ACC112 (cell line): ENCODE results near the gene SLIT3.

Experiments used
- H2AFZ ChIP-seq: fragments of 200-600 bp; sonication (generic); one replicate; pipeline ENCODE4 v1.6.0; 2017; ENCODE audit warnings: antibody characterized with exemption, low read length; ENCODE audit not compliant: unreplicated experiment
- H3K27ac ChIP-seq: fragments of 200-600 bp; sonication (generic); 2 replicates; pipeline ENCODE4 v1.5.1; 2014; ENCODE audit warnings: low read depth, mild to moderate bottlenecking, antibody characterized with exemption, low read length, moderate library complexity
- H3K27me3 ChIP-seq: fragments of 200-600 bp; sonication (generic); 2 replicates; pipeline ENCODE4 v1.6.1; 2014; ENCODE audit warnings: mild to moderate bottlenecking, antibody characterized with exemption, low read length, moderate library complexity, mixed read lengths; ENCODE audit not compliant: insufficient read depth
- H3K36me3 ChIP-seq: fragments of 200-600 bp; sonication (generic); 2 replicates; pipeline ENCODE4 v1.6.1; 2016; ENCODE audit warnings: mild to moderate bottlenecking, antibody characterized with exemption, low read length, moderate library complexity, mixed read lengths; ENCODE audit not compliant: insufficient read depth
- H3K4me1 ChIP-seq: fragments of 200-600 bp; sonication (generic); one replicate; pipeline ENCODE4 v1.6.1; 2016; ENCODE audit warnings: low read length, mixed read lengths; ENCODE audit not compliant: insufficient read depth, unreplicated experiment, control insufficient read depth
- H3K4me3 ChIP-seq: fragments of 200-600 bp; sonication (generic); 2 replicates; pipeline ENCODE4 v1.5.1; 2014; ENCODE audit warnings: mild to moderate bottlenecking, low read depth, low read length
- H3K79me2 ChIP-seq: fragments of 200-600 bp; sonication (generic); one replicate; pipeline ENCODE4 v1.6.0; 2016; ENCODE audit warnings: low read length; ENCODE audit not compliant: control insufficient read depth, unreplicated experiment, insufficient read depth

The SLIT3 gene

DNA sequence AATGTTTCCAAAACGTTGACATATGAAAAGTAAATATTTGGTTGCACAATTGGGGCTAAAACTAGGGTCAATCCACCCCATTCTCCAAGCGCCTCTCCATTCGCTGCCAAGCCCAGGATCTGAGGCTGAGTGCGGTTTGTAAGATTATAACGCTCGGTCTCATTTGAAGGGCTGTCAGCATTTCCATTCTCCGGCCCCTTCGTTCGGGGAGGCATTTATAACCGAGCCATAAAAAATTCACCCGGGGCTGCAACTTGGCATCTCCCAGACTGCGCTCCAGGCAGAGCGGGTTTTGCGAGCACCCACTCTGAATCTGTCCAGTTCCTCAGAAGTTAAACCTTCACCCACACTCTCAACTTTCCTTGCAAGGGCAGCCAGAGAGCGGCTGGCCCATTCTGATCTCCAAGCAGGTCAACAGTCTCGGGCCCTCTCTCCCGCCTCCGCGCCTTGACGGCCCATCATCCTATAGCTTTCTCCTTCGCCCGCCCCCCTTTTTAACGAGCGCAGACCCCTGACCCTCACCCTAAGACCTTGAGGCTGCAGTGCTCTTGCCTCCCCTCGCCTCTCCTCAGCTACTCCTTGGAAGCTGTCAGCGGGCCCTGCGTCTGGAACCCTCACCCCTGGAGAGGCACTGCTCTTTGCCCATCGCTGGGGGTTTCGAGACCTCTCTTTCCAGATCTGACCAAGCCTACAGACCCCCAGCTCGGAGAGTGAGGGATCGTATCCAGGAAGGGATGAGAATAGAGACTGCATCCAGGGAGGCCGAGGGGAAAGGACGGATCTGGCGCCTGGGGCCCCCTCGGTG, 1.1 kb downstream of the SLIT3 start:
- Histone ChIP-seq H3K79me2 (no peaks in the 10 kb centered on the region), H3K4me3 (peak overlapping the region; percentile 82), H3K36me3 (no peaks in the 10 kb centered on the region), H2AFZ (peak overlapping the region; percentile 83), H3K27ac (no peak overlapping the region), H3K27me3 (peaks cover 11% of the 10 kb centered on the region; the same call in 1 of the 2 replicates), H3K4me1 (peaks cover 28% of the 10 kb centered on the region)

DNA sequence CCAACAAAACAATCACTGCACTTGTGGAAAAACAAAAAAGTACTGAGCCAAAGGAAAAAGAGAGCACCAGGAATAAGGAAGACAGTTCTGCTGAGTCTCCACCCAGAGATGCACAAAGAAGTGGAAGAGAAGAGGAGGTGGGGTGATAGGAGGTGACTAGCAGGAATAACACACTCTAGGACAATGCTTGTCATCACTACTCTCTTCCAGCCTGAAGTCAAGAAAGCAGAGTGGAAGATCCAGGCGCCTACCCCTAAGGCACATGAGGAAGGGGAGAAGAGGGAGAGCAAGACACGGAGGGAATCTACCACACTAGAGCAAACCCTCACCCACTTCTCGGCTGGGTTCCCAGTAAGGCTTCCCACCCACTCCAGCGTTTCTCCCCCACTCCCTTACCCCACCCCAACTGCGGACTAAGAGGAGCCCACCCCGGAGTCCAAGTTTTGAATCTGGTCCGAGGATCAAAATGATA, 1.7 kb downstream of the SLIT3 start:
- Histone ChIP-seq H3K4me1 (peaks cover 28% of the 10 kb centered on the region), H3K79me2 (no peaks in the 10 kb centered on the region), H3K27me3 (peaks cover 5% of the 10 kb centered on the region; the same call in 1 of the 2 replicates), H2AFZ (peak overlapping the region; percentile 53), H3K27ac (no peak overlapping the region), H3K36me3 (no peaks in the 10 kb centered on the region), H3K4me3 (peak overlapping the region; percentile 82)

GRCh38 chr5:169298193-169298592, 2.7 kb downstream of the SLIT3 start:
- H3K4me3 ChIP-seq: no peak overlapping the region
- H3K27me3 ChIP-seq: no peaks in the 10 kb centered on the region
- no peaks in the 10 kb centered on the region for H3K36me3 ChIP-seq
- H3K4me1 ChIP-seq: peaks cover 28% of the 10 kb centered on the region
- no peak overlapping the region for H2AFZ ChIP-seq
- no peak overlapping the region for H3K27ac ChIP-seq
- no peaks in the 10 kb centered on the region for H3K79me2 ChIP-seq

- no peaks in the 10 kb centered on the region for H3K36me3 ChIP-seq
- no peak overlapping the region for H3K4me3 ChIP-seq
- H2AFZ ChIP-seq: no peak overlapping the region
- no peaks in the 10 kb centered on the region for H3K79me2 ChIP-seq
- H3K4me1 ChIP-seq: peaks cover 27% of the 10 kb centered on the region
- H3K27me3 ChIP-seq: no peaks in the 10 kb centered on the region
- H3K27ac ChIP-seq: no peak overlapping the region
Measured at GRCh38 chr5:169296419-169297143, 4.4 kb downstream of the SLIT3 start.

GRCh38 chr5:169295306-169295705, 5.6 kb downstream of the SLIT3 start:
- H3K4me3 ChIP-seq: no peak overlapping the region
- H3K4me1 ChIP-seq: peaks cover 23% of the 10 kb centered on the region
- H3K27me3 ChIP-seq: no peaks in the 10 kb centered on the region
- no peak overlapping the region for H2AFZ ChIP-seq
- H3K79me2 ChIP-seq: no peaks in the 10 kb centered on the region
- H3K36me3 ChIP-seq: no peaks in the 10 kb centered on the region
- H3K27ac ChIP-seq: no peak overlapping the region

DNA sequence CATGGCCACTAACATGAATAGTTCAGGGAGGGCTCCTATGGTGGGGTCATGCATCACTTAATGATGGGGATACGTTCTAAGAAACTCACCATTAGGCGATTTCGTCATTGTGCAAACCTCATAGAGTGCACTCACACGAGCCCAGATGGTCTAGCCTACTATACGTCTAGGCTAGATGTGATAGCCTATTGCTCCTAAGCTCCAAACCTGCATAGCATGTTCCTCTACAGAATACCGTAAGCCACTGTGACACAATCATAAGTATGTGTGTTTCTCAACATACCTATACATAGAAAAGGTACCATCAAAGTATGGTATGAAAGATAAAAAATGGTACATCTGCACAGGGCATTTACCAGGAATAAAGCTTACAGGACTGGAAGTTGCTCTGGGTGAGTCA, 6.3 kb downstream of the SLIT3 start:
- Histone ChIP-seq H2AFZ (no peak overlapping the region), H3K4me3 (no peak overlapping the region), H3K4me1 (peaks cover 23% of the 10 kb centered on the region), H3K27me3 (no peaks in the 10 kb centered on the region), H3K36me3 (no peaks in the 10 kb centered on the region), H3K79me2 (no peaks in the 10 kb centered on the region), H3K27ac (no peak overlapping the region)

DNA sequence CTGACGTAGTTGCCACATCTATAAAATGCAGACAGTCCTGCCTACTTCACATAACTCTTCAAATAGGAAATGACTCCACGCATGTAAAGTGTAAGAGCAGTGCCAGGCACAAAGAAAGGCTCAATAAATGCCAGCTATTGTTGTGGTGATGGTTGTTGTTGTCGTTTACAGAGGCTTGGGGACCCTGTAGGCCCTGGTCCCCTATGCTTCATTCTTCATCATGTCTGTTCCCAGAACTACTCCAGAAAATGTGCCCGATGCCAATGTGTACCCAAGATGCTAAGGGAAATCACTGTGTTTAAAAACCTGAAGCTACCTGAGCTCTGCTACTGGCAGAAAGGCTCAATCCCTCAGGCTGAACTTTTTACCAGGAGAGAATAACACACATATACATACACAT, 9.1 kb downstream of the SLIT3 start:
- no peaks in the 10 kb centered on the region for H3K79me2 ChIP-seq
- no peak overlapping the region for H2AFZ ChIP-seq
- no peak overlapping the region for H3K4me3 ChIP-seq
- H3K4me1 ChIP-seq: peaks cover 8% of the 10 kb centered on the region
- H3K36me3 ChIP-seq: no peaks in the 10 kb centered on the region
- H3K27ac ChIP-seq: no peak overlapping the region
- no peaks in the 10 kb centered on the region for H3K27me3 ChIP-seq

- no peaks in the 10 kb centered on the region for H3K79me2 ChIP-seq
- no peaks in the 10 kb centered on the region for H3K36me3 ChIP-seq
- H3K27me3 ChIP-seq: no peaks in the 10 kb centered on the region
- no peaks in the 10 kb centered on the region for H3K4me1 ChIP-seq
- H3K4me3 ChIP-seq: no peak overlapping the region
- H2AFZ ChIP-seq: no peak overlapping the region
- H3K27ac ChIP-seq: no peak overlapping the region
Measured at GRCh38 chr5:169290895-169291294, 10.0 kb downstream of the SLIT3 start.

- Histone ChIP-seq H2AFZ (no peak overlapping the region), H3K4me1 (no peaks in the 10 kb centered on the region), H3K79me2 (no peaks in the 10 kb centered on the region), H3K27me3 (no peaks in the 10 kb centered on the region), H3K27ac (no peak overlapping the region), H3K4me3 (no peak overlapping the region), H3K36me3 (no peaks in the 10 kb centered on the region)
Measured at GRCh38 chr5:169289520-169289919, 11.4 kb downstream of the SLIT3 start.

DNA sequence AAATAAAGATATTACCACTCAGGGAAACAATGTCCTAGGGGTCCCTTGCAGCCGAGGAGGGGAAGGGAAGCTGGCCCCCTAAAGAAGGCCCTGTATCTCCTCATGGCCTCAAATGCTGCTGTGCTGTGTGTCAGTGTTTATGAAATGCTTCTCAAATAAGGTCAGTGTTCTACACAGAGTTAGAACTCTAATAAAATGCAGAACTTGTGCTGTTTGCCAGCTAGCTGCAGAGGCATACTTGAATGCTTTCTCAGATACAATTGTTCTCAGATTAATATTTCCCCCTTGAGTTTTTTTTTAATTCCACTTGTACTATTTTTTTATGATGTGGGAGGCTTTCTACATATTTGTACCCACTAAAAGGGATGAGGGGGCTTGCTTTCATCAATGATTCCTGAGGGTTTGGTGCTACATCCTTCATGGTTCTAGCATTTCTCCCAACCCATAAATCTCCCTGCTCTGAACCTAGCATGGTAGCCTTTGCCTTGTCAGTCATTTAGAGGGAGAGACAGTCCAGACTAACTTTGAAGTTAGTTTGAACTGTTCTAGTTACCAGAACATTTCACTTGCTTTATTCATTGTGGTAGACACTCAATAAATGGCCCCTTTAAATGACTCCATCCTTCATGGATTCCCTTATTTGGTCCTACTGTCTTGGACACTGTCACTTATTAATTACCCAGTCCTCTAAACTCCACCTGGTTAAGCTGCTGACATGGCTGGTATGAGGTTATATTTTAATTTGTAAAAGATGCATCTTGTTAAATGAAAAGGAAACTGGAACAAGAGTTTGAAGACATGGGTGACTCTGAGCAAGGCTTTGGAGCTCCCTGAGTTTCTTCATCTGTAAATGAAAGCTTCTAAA, 12.6 kb downstream of the SLIT3 start:
- no peaks in the 10 kb centered on the region for H3K79me2 ChIP-seq
- no peak overlapping the region for H2AFZ ChIP-seq
- H3K4me1 ChIP-seq: no peaks in the 10 kb centered on the region
- no peak overlapping the region for H3K4me3 ChIP-seq
- no peak overlapping the region for H3K27ac ChIP-seq
- H3K36me3 ChIP-seq: no peaks in the 10 kb centered on the region
- H3K27me3 ChIP-seq: no peaks in the 10 kb centered on the region
